HL-60 (cell line): ENCODE data around the gene RHBDL3.

Source experiments
- CTCF ChIP-seq: IDR thresholded peaks from one replicate; pipeline ENCODE4 v1.5.1; 2011; ENCODE audit warnings: low read length, control low read depth, inconsistent platforms; ENCODE audit not compliant: insufficient read depth
- POLR2AphosphoS5 ChIP-seq: IDR thresholded peaks from 2 replicates; pipeline ENCODE4 v1.6.1; 2012; ENCODE audit warnings: low read depth

DNA sequence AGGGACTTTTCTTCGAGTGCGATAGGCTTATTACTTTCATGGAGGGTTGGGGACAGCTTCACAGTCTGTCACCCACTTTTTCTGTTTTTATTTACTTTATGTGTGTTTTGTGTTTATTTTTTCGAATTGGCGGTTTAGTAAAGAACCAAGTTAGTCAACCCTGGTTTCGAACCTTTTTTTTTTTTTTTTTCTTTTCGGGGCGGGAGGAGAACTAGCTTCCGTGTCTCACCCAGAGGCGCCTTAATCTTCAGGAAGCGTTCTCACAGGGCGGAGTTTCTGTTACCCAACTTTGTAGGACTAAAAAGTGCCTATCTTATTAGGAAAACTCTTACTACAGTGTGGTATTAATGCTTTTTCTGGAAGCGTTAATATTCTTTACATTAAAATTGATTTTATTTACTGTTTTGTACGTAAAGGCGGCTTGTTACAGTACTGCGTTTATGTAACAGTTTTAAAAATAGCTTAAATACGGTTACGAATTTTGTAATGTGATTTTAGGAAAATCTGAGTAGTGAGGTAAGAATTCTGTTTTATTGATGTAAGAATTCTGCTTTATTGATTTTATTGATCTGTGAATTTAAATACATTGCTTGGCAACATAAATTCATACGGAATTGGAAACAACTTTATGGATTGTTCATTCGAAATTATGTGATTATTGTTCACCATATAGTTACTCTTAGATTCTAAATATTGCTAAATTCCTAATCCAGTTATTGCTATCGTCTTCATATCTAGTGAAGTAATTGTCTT lies 85.2 kb downstream of the RHBDL3 start:
- no peak for TF ChIP-seq CTCF
- TF ChIP-seq POLR2AphosphoS5, result no peak
